HG03025 (cell line): Measurements from ENCODE around the gene LRRC71.

Experiments used
- ATAC-seq: cut with Tn5 transposase; IDR thresholded peaks from one replicate; pipeline ENCODE4 v1.9.1; 2021; ENCODE audit warnings: mild to moderate bottlenecking, moderate library complexity; ENCODE audit not compliant: unreplicated experiment, low FRiP score

LRRC71 gene

GRCh38 chr1:156904187-156904959 is 16.1 kb upstream of the LRRC71 start:
- ATAC-seq = no peak

GRCh38 chr1:156905176-156905575 is 15.3 kb upstream of the LRRC71 start:
- no peak for ATAC-seq

GRCh38 chr1:156905651-156906050 is 14.8 kb upstream of the LRRC71 start:
- no peak for ATAC-seq

- no peak for ATAC-seq
Observed at GRCh38 chr1:156906206-156906906, 14.1 kb upstream of the LRRC71 start.

- no peak for ATAC-seq
Observed at GRCh38 chr1:156908541-156908940, 11.9 kb upstream of the LRRC71 start.

- no peak for ATAC-seq
Observed at GRCh38 chr1:156908955-156909354, 11.5 kb upstream of the LRRC71 start.

- no peak for ATAC-seq
Observed at GRCh38 chr1:156909671-156910070, 10.8 kb upstream of the LRRC71 start.

- ATAC-seq = no peak
Observed at GRCh38 chr1:156910309-156910782, 10.1 kb upstream of the LRRC71 start.

- ATAC-seq = no peak
Observed at GRCh38 chr1:156911577-156912298, 8.7 kb upstream of the LRRC71 start.

GRCh38 chr1:156912310-156912709 is 8.1 kb upstream of the LRRC71 start:
- ATAC-seq = no peak

GRCh38 chr1:156912861-156913808 is 7.3 kb upstream of the LRRC71 start:
- no peak for ATAC-seq

- no peak for ATAC-seq
Observed at GRCh38 chr1:156913809-156914387, 6.5 kb upstream of the LRRC71 start.

GRCh38 chr1:156914440-156914856 is 6.0 kb upstream of the LRRC71 start:
- no peak for ATAC-seq

GRCh38 chr1:156921053-156921529 is 659 bp downstream of the LRRC71 start:
- no peak for ATAC-seq

- no peak for ATAC-seq
Observed at GRCh38 chr1:156922986-156923669, 2.7 kb downstream of the LRRC71 start.

GRCh38 chr1:156923670-156924477 is 3.4 kb downstream of the LRRC71 start:
- ATAC-seq = no peak

- no peak for ATAC-seq
Observed at GRCh38 chr1:156924478-156925153, 4.2 kb downstream of the LRRC71 start.
